AML-193 (cell line): ENCODE results near the gene CDC14A.
A peak's percentile ranks its signal among the peaks of the same experiment; 100 is the strongest.
"Not testable (repeated sequence)": the region's sequence is repeated elsewhere in the genome, so short reads cannot be mapped to it uniquely, and the experiment has no call there.

Source experiments
- DNase-seq, 2 experiments: peaks; one replicate each; lab custom pipeline; 2025; lab: John Stamatoyannopoulos, UW

CDC14A gene

DNA sequence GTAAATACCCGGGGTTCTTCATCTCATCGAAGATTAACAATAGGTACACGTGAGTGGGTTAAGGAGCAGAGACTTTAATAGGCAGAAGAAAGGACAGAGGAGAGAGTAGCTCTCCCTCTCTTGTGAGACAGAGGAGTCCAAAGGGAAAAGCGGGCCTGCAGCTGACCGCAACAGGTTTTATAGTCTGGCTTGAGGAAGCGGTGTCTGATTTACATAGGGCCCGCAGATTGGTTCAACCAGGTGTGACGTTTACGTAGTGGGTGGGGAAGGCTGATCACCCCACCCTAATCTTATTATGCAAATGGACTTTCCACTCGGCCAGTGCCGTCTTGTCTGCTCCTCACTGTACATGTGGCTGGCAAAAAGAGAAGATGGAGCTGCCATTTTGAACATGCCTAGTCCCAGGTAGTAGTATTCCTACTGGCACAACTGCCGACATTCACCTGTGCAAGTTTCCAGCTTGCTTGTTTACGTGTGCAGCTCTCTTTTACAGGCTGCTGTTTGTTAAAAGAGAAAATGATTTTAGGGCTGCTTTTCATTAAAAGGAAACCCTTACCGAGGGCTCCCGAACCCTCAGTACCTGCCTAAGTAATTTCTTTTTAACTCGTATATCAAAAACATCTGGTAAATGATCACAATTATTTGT lies 10.6 kb downstream of the CDC14A start:
- DNase-seq = no peak

DNA sequence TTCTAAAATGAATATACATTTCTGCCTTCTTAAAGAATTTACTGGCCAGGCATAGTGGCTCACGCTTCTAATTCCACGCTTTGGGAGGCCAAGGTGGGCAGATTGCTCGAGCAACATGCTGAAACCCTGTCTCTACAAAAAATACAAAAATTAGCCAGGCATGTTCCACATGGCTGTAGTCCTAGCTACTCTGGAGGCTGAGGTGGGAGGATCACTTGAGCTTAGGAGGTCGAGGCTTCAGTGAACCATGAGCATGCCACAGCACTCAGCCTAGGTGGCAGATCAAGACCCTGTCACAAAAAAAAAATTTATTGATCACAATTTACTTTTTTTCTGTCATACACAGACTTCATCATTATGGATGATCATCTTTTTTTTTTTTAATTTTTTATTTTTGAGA lies 11.5 kb downstream of the CDC14A start:
- no peak for DNase-seq

DNA sequence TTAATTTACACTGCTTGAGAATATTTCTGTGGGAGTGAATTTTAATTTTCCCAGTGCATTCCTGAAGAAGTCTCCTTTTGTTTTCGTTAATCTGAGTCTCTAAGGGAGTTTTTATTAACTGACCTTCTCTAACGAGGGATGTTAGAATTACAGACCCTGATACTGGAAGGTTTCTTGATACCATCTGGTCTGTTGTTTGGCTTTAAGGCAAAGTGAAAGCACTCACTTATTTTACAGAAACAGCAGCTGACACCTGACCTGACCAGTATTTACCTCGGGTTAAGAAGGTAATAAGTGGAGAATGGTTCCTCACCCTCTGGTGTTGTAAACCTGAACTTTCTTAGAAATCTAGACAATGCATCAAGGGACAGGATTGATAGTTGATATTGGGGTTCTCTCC lies 12.4 kb downstream of the CDC14A start:
- DNase-seq = no peak

DNA sequence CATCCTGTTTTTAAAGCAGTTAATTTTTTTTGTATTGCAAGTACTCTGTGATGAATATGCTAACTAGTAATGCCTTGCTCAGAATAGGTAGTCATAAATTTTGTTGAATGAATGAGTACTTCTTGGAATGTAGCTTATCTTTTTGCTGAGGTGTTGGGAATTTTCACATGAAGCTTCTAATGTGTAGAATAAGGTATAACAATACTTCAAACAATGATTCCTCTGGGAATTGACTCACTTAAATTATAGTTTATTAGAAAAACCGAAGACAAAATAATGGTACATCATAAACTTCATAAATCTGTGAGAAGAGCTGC lies 13.9 kb downstream of the CDC14A start:
- DNase-seq = no peak

DNA sequence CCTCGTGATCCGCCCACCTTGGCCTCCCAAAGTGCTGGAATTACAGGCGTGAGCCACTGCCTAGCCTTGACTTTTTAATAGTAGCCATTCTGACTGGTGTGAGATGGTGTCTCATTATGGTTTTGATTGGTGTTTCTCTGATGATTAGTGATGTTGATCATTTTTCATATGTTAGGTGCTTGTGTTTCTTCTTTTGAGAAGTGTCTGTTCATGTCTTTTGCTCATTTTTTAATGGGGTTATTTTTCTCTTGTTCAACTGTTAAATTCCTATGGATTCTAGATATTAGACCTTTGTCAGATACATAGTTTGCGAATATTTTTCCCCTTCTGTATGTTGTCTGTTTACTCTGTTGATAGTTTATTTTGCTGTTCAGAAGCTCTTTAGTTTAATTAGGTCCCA lies 17.0 kb downstream of the CDC14A start:
- not testable (repeated sequence) for DNase-seq

DNA sequence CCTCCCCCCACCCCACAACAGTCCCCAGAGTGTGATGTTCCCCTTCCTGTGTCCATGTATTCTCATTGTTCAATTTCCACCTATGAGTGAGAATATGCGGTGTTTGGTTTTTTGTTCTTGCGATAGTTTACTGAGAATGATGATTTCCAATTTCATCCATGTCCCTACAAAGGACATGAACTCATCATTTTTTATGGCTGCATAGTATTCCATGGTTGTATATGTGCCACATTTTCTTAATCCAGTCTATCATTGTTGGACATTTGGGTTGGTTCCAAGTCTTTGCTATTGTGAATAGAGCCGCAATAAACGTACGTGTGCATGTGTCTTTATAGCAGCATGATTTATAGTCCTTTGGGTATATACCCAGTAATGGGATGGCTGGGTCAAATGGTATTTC lies 21.6 kb downstream of the CDC14A start:
- not testable (repeated sequence) for DNase-seq

DNA sequence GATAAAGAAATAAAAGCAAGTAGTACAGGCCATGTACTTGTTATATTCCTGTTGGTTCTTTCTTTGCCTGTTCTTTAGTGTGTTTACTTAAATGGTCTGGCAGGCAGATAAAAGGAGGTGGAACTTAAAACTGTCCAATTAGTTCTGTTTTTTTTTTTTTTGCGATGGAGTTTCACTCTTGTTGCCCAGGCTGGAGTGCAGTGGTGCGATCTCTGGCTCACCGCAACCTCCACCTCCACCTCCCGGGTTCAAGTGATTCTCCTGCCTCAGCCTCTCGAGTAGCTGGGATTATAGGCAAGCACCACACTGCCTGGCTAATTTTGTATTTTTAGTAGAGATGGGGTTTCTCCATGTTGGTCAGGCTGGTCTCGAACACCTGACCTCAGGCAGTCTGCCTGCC lies 24.6 kb downstream of the CDC14A start:
- DNase-seq = not testable (repeated sequence)

DNA sequence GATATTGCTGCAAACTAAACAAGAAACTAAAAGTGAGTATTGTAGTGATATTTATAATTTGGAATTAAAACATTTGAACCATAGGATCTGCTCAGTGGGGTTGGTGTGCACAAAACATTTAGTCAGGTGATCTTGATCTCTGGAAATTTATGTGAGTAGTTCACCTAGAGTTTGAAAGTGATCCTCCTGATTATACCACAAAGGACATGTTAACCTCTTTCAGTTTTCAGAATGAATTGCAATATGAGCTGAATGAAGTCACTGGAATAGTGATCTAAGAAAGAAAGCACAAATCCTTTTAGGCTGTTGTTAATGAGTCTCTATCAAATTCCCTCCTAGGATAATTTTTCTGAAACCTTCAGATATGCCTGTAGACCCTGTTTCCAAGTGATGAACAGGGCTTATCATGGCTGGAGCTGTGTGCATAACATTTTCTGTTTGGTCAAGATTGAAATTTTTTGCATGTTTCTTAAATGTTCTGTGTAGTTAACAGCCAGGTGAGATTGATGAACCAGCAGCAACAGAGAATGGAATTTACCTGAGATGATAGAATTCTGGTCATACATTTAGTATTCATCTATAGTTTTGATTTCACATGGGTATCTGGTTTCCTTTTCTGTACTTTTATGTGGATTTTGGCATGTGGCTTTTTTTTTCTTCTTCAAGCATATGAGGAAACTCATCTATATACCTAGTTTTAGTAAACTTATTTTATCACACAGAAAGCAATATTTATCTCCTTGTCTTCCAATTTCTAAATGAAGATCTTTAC lies 25.5 kb downstream of the CDC14A start:
- no peak for DNase-seq

DNA sequence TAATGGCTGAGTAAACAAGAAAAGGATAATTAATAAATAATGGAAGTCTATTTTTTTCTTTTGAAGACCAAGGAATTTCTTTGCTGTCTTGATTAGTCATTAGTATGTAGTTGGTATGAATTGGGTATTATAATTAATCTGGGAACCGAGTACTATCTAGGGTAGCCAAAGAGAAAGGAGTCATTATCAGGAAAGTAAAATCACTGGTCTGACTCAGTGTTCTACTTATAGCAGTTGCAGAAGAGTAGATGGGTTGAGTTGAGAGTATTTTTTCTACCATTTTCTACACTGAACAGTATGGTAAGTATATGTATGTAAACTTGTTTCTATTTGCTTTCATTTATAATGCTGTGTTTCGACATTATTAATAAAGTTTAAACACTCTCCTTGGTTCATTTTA lies 26.6 kb downstream of the CDC14A start:
- DNase-seq = no peak

DNA sequence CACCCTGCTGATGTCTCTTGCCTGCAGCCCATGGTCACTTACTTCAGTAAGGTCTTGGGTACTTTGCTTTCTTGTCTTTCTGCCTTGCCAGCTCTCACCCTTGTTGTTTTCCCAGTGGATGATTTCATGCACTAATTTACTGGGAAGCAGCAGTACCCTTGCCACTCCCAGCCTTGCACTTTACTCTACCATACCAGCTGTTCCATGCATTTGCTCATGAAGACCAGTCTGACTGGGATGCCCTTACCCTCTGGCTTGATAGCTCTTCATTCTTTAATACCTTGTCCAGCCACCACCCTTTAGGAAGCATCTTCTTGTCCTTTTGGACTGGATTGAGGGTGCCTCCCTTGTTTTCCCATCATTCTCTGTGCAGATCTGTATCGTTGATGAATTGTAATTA lies 28.3 kb downstream of the CDC14A start:
- no peak for DNase-seq

DNA sequence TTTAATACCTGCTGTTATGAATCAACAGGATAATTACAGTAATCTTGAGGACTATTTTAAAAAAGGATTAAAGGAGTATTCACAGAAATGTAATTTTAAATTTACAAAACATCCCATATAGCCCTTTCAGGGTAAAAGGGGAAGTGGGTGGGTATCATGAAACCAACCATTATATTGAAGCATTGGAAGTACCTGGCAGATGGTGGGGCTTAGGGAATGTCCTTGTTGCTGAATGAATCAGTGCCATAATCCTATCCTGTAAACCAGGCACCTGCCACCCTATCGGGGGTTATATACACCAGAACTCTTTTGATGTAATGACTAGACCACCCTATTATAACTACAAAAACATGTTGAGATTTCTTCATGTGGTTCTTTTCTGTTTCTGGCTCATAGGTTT lies 30.4 kb downstream of the CDC14A start:
- DNase-seq = no peak

DNA sequence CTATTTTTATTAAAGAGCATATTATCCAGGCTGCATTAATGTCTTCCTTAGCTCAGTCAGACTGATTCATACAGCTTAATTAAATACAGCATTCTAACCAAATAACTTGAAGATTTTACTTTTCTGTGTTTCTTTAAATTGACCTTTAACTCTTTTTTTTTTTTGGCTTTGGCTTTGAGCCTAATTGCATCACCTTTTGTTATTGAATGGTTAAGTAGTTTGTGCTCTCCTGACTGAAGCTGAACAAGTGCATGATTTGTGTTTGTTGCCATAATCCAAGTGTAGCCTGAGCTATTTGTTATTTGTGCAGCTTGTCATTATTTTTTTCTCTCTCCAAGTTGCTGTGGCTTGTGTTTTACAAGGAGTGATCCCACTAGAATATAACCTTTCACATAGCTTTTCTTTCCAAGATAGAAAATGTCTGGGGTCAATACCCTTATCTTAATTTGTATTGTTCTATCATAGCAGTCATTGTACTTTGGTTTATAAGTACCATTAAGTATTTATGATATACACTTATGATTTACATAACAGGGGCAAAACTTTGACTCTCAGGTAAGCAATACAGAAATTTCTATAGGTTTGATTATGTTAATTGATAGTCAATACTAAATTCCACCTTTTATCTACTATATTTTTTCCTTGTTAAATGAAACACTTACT lies 31.6 kb downstream of the CDC14A start:
- no peak for DNase-seq

DNA sequence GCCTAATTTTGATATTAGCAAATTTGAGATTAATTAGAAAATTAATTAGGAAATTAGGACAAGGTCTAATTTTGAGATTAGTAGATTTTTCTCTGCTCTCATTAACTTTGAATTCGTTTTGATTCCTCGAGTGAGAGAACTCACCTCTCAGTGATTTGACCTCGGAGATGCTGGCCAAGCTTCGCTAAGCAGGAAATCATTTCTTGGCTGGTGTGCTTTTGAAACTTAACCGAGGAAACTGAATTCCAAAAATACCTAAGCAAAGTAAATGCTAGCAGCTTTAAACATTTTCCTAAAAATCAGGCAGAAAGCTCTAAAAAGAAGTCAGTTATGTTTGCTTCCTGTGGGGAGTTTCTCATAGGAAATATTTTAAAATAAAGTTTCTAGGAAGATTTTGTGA lies 34.9 kb downstream of the CDC14A start:
- no peak for DNase-seq

DNA sequence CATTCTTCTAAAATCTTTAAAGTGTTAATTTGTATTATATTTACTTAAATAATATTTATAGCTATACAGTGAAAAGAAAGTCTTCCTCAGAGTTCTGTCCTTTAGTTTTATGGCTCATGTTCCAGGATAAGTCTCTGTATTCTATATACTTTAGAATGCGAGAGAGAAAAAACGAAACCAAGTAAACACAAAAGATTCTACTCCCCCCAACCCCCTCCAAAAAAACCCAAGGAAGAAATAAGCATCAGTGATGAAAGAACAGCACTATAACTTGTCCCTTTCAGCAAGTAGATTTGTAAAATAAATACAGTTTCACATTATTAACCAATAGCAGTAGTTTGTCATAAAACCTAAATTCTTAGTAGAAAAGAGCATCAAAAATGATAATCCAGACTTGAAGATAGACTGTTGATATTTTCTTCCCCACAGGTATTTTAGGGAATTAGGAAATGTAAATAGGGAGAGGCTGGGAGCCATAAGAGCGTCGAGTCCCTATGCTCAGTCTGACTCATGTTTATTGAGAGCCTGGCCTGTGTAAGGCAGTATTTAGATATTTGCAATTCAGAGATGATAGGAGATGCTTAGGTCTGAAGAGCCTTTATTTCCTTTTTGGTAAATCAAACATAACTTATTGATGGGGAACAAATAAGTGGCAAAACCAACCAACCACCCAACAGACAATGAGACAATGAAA lies 35.5 kb downstream of the CDC14A start:
- DNase-seq = no peak

DNA sequence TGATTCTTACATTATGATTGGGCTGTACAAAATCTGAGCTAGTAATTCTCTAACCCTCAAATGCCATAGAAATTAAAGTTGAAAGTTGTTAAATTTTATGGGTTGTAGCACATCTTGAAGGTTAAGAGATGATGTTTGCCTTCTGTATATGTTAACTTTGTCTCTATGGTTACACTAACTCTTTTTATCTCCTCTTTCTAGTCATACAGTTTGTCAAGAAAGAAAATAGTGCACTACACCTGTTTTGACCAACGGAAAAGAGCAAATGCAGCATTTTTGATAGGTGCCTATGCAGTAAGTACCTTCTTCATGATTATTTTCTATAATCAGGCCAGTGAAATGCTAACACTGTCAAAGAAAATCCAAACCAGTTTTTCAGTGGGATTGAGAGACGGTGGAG lies 38.2 kb downstream of the CDC14A start:
- DNase-seq = no peak

DNA sequence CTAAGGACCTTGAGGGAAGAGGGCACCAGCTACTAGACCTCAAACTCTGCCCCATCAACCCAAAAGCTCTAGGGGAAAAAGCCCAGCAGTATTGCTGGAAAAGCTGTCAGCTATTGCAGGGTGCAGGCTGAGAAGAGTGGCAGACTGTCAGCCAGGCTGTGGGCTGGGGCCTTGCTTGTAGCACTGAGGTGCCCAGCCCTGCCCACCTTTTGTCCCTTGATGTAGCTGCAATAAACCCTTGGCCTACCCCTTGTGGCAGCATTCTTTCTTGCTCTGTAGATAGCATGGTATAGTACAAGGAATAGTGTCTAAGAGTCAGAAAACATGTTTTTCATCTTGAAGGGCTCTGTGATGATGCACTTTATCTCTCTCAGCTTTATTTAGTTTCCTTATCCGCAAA lies 39.4 kb downstream of the CDC14A start:
- DNase-seq = no peak

DNA sequence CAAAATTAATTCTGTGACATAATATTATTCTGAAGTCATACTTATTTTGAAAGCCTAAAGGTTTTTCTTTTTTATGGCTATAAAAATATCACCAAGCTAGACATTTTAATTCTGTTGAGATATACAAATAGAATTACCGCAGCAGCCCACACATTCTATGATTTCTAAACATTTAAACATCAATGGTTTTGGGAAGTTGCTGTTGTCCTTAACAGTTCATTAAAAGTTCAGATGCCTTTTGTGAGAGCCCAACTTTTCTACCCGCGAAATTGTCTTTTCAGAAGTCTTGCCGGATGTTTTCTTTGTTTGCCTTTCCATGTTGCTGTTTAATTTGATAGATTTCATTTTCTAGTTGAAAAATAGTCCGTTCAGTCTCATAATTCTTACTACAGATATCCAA lies 40.5 kb downstream of the CDC14A start:
- DNase-seq = no peak

DNA sequence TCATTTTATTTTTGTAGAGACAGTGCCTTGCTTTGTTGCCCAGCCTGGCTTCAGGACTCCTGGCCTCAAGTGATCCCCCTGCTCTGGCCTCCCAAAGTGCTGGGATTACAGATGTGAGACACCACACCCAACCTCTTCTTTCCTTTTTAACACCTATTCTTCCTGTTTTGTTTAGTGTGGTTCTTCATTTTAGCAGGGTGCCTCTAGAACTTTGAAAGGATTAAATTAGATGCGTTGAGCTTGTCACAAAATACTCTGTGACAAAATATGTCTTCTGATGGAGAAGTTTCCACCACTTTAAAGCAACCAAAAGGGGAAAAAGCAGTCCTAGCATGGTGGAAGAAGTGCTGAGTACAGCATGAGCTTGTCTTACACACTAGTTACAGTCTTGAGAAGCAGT lies 42.0 kb downstream of the CDC14A start:
- DNase-seq = no peak

DNA sequence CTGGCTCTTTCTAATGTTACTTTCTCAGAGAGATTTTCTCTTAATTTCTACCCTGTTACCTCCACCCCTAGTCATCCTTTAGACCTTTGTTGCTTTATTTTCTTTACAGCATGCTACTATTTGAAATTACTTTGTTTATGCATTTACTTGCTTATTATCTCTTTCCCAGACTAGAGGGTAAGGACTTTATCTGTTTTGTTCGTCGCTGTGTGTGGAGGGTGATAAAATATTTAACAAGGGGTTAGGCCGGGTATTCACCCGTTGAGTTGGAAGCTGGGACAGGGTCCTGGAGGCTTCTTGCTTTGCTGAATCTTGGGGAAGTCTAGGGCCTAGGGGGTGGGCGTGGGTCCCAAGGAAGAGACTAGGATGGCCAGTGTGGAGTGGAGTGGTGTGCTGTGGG lies 43.6 kb downstream of the CDC14A start:
- no peak for DNase-seq

DNA sequence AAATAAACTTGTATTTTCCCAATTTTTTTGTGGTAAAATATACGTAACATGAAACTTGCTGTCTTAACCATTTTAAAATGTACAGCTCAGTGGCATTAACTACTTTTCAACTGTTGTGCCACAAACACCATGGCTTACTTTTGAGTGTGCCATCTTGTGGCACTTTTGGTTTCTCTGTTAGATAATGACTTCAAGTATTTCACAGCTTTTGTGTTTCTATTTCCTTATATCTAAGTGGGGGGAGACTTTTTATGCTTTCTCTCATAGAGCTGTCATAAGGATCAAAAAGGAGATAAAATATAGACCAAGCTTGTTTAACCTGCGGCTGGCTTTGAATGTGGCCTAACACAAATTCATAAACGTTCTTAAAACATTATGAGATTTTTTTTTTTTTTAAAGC lies 44.3 kb downstream of the CDC14A start:
- no peak for DNase-seq

DNA sequence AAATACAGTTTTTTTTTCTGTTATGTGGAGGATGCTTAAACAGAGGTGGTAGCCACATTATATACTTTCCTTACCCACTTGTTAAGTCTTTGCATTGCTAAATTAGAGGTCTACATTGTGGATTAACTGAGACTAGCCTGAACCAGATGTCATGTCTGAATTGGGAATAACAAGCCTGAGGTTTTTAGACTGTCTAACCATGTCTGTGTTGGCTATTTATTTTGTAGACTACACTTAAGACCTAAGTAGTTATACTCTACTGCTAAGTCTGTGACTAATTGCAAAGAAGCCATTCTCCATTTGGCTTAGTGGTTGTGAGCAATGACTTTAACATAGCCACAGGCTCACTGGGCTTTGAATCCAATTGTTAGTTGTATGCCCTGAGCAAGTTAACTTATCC lies 45.4 kb downstream of the CDC14A start:
- no peak for DNase-seq

DNA sequence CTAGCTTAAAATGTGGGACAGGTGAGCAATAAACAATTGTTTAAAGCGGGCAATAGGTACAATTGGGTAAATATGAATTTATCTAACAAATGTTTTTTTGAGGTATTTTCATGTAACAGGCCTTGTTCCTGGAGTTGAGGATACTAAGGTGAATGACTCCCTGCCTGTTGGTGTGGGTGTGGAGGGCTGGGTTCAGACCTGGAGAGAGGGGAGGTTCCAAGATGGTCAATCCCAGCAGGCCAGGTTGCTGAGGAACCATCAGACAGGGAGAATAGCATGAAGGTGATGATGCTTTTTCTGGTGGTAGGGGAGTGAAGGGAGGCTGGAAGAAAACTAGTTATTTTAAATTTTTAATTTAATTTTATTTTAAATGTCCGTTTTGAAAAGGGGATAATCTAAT lies 46.3 kb downstream of the CDC14A start:
- DNase-seq = no peak

DNA sequence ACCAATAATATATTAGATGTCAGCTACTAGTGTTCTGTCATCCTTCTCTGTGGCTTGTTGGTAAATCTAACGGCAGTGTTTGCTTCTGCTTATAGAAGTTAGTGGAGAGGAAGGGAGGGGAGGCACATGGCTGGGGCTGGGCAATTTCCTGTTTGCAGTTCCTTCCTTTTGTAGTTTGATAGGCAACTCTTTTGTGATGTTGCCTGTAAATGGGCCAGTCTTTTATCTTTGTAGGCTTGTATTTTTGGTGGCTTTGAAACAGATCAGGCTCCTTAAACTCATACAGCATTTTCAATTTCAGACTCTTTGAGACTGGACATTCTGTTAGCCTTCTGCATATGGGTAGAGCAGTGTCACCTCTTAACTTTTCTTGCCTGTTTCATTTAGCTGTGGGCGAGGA lies 48.1 kb downstream of the CDC14A start:
- DNase-seq = peak; percentile 85 to 90
